ENCODE measurements around the gene SLC13A5.

The SLC13A5 gene

DNA sequence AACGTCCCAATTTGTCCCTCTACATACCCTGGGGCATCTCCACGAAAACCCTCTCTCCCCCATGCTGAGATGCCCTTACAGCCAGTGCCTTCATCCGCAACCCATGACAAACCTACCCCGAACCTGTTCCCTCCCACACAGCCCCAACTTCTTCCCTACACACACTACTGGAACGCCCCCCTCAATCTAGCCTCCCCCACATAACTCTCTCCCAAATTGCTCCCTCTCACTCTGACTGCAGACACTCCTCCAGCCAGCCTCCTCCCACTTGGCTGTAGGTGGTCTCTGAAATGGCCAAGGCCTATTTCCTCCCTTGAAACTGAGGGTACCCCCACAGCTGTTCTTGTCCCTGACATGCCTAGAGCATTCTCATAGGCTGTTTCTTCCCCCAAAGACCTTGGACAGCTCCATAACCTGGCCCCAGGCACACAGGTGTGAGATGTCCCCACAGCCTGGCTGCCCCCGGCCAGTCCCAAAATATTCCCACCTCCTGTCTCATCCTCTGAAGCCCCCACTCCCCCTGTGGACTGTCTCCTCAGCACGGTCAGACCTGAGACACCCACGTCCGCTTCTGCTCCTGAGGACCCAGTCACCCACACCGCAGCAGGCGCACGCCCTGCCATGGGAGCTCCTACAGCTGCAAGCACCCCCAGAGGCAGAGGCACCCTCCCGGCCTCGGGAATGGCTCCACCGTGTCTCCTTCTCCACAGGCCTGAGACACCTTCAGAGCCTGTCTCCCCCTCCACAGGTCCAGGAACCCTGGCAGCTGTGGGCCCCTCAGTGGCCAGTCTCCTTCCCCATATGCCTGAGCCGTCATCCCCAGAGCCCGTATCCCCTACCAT is 76.3 kb downstream of the SLC13A5 start:
- DNase-seq: no peak

GRCh38 chr17:6636105-6636504 is 77.1 kb downstream of the SLC13A5 start:
- DNase-seq: no peak
